OCI-LY1 (cell line): ENCODE measurements around the gene RNU7-1.

Experiments used
- CTCF ChIP-seq: fragments of 200-600 bp; sonication (generic), shearing (Covaris generic); IDR thresholded peaks from 2 replicates; pipeline ENCODE4 v1.5.1; 2017; ENCODE audit warnings: mild to moderate bottlenecking, antibody characterized with exemption, low read length, moderate library complexity, mixed read lengths
- EZH2 ChIP-seq: fragments of 200-600 bp; sonication (generic), shearing (Covaris generic); IDR thresholded peaks from 2 replicates; pipeline ENCODE4 v1.8.0; 2017; ENCODE audit warnings: borderline replicate concordance, mixed run types, mild to moderate bottlenecking, antibody characterized with exemption, low read length, moderate library complexity, mixed read lengths

GRCh38 chr12:6963016-6963731, 19.6 kb downstream of the RNU7-1 start:
- no peak for TF ChIP-seq CTCF
- TF ChIP-seq EZH2, result no peak
